ENCODE results near the gene TRAPPC14.

TRAPPC14 gene

DNA sequence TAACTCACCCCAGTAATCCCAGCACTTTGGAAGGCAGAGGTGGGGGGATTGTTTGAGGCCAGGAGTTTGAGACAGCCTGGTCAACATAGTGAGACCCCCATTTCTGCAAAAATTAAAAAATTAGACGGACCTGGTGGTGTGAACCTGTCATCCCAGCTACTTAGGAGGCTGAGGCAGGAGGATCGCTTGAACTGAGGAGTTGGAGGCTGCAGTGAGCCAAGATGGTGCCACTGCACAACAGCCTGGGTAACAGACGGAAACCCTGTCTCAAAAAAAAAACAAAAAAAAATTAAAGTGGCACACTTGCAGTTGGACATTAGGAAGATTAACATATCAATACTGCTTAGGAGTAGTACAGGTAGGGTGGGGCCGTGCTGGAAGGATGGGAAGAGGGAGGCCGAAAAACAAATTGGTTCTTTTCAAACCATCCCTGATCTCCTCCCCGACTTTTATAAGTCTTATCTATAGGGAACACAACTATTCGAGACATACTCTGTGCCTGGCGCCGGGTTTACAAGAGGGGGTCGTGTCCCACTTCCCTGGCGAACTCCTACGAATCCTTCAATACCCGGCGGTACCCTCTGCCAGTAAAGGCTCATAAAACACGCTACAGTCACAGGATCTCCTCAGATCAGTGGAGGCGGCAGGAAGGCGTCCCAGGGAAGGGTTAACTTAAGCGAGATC lies 40.0 kb downstream of the TRAPPC14 start:
- no peak for DNase-seq (ENCODE audit: extremely low read depth, low read depth)

DNA sequence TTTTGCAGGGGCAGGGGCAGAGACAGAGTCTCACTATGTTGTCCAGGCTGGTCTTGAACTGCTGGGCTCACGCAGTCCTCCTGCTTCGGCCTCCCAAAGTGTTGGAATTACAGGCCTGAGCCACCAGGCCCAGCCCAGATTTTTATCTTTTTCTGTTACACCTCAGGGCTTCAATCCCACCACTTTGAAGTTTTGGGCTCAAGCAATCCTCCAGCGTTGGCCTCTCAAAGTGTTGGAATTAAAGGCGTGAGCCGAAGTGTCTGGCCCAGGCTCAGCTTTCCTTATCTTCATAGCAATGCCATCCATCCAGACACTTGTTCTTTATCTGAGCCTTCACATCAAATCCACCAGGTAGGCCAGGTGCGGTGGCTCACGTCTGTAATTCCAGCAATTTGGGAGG lies 43.5 kb downstream of the TRAPPC14 start:
- DNase-seq (ENCODE audit: extremely low read depth, low read depth), result no peak

More for the DNA sequence above, 40.0 kb downstream of the TRAPPC14 start:
- TF ChIP-seq CTCF (IDR thresholded peaks at IDR 0.05; ENCODE audit: low read depth, low read length), result no peak

DNA sequence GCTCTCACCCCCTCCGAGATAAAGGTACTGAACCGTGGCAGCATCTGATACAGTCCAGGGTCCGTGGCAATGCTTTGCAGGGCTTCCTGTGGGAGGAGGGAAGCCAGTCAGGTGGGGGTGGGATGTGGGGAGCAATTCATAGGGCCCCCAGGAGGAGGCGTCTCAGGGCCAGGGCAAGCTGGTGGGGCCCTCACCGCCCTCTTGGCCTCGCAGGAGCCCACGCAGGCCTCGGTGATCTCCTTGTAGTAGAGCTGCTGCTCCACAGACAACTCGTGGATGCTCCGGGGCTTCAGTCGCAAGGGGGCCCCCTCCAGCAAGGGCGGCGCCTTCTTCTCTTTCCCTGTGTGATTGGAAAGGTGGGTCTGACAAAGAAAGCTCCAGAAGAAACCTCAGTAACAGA lies 46.6 kb downstream of the TRAPPC14 start:
- DNase-seq (ENCODE audit: extremely low read depth, low read depth), result no peak
- TF ChIP-seq CTCF (IDR thresholded peaks at IDR 0.05; ENCODE audit: low read depth, low read length), result no peak

More for the DNA sequence above, 43.5 kb downstream of the TRAPPC14 start:
- no peak for TF ChIP-seq CTCF (IDR thresholded peaks at IDR 0.05; ENCODE audit: low read depth, low read length)

GRCh38 chr7:100111156-100111555 lies 47.4 kb downstream of the TRAPPC14 start:
- no peak for TF ChIP-seq CTCF (IDR thresholded peaks at IDR 0.05; ENCODE audit: low read depth, low read length)

GRCh38 chr7:100109521-100110163 lies 48.9 kb downstream of the TRAPPC14 start:
- no peak for TF ChIP-seq CTCF (IDR thresholded peaks at IDR 0.05; ENCODE audit: low read depth, low read length)
- DNase-seq (ENCODE audit: extremely low read depth, low read depth), result no peak

More at GRCh38 chr7:100111156-100111555, 47.4 kb downstream of the TRAPPC14 start:
- DNase-seq (ENCODE audit: extremely low read depth, low read depth), result no peak

DNA sequence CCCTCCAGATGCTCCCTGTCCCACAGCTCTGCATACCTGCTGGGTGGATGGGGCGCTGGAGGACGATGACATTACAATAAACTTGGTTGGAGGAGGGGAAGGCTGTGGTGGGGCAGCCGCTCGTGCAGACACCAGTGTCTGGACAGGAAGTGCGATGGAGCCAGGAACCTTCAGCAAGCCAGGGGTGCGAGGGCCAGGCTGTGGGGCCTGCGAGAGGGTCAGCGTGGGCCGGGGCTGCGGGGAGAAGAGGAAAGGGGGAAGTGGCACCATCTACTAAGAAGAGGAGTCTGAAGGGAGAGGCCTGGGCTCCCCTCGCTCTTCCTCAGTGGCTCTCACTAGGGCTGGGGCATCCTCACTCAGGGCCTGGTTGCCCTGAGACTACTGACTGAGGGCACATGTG lies 50.6 kb downstream of the TRAPPC14 start:
- no peak for DNase-seq (ENCODE audit: extremely low read depth, low read depth)
- no peak for TF ChIP-seq CTCF (IDR thresholded peaks at IDR 0.05; ENCODE audit: low read depth, low read length)

- no peak for DNase-seq (ENCODE audit: extremely low read depth, low read depth)
- TF ChIP-seq CTCF (IDR thresholded peaks at IDR 0.05; ENCODE audit: low read depth, low read length), result no peak
Observed at GRCh38 chr7:100107125-100107737, 51.3 kb downstream of the TRAPPC14 start.
